ENCODE results near the gene NEK1. TPM values are rescaled to one million over a fixed set of nuclear protein-coding genes. Genes with fewer than 3 reads are reported as not detected.

NEK1 gene
- total and polyA plus RNA-seq, 12 donors: 3.6 to 18.6 (median 15.0) TPM

GRCh38 chr4:169619518-169619957 lies 7.2 kb upstream of the NEK1 start:
- H3K4me3 ChIP-seq: peak overlapping the region; percentile 48 to 85 (median 72)
- ATAC-seq (peak; percentile 6 to 63 (median 48)), DNase-seq (peak in 1 of 2 donors; percentile 36)
- H3K4me1 ChIP-seq: peaks cover 0 to 41% (median 29%) of the 10 kb centered on the region in 9 donors
- TF ChIP-seq, protein P1, sequence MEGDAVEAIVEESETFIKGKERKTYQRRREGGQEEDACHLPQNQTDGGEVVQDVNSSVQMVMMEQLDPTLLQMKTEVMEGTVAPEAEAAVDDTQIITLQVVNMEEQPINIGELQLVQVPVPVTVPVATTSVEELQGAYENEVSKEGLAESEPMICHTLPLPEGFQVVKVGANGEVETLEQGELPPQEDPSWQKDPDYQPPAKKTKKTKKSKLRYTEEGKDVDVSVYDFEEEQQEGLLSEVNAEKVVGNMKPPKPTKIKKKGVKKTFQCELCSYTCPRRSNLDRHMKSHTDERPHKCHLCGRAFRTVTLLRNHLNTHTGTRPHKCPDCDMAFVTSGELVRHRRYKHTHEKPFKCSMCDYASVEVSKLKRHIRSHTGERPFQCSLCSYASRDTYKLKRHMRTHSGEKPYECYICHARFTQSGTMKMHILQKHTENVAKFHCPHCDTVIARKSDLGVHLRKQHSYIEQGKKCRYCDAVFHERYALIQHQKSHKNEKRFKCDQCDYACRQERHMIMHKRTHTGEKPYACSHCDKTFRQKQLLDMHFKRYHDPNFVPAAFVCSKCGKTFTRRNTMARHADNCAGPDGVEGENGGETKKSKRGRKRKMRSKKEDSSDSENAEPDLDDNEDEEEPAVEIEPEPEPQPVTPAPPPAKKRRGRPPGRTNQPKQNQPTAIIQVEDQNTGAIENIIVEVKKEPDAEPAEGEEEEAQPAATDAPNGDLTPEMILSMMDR (IDR thresholded peaks at IDR 0.05): peak in 8 of 9 donors; percentile 36 to 71 (median 61)
- WGBS, 2 donors: 2% methylated on average over 12 of the region's 12 CpGs
- intact Hi-C loops (cut with DNase I): loop anchor here in 6 of 10 donors (5.0 to 10.0 kb wide), 11 partner anchors 45 to 435 kb away; partner anchors contain the start of genes MFAP3L (in 2 of the 6) and HPF1 (in 1 of the 6)
- peak overlapping the region; percentile 80 to 96 (median 94) for H3K27ac ChIP-seq
- no peaks in the 10 kb centered on the region for H3K36me3 ChIP-seq
- H3K9me3 ChIP-seq: no peaks in the 10 kb centered on the region
- H3K27me3 ChIP-seq: no peaks in the 10 kb centered on the region

- DNase-seq: no peak
- TF ChIP-seq, protein P1 (IDR thresholded peaks at IDR 0.05): no peak
- no peak for ATAC-seq
- peak overlapping the region in 8 of 10 donors; percentile 68 to 85 (median 74) for H3K4me3 ChIP-seq
- H3K4me1 ChIP-seq: peaks cover 0 to 41% (median 29%) of the 10 kb centered on the region in 9 donors
- peak overlapping the region in 8 of 10 donors; percentile 80 to 96 (median 95) for H3K27ac ChIP-seq
- intact Hi-C loops (cut with DNase I): loop anchor here in 6 of 10 donors (5.0 to 10.0 kb wide), 11 partner anchors 46 to 436 kb away; partner anchors contain the start of genes MFAP3L (in 2 of the 6) and HPF1 (in 1 of the 6)
- H3K27me3 ChIP-seq: no peaks in the 10 kb centered on the region
- WGBS, 2 donors: 89 to 90% methylated on average over 4 of the region's 4 CpGs
- no peaks in the 10 kb centered on the region for H3K36me3 ChIP-seq
- no peaks in the 10 kb centered on the region for H3K9me3 ChIP-seq
Observed at GRCh38 chr4:169618986-169619385, 6.6 kb upstream of the NEK1 start.

DNA sequence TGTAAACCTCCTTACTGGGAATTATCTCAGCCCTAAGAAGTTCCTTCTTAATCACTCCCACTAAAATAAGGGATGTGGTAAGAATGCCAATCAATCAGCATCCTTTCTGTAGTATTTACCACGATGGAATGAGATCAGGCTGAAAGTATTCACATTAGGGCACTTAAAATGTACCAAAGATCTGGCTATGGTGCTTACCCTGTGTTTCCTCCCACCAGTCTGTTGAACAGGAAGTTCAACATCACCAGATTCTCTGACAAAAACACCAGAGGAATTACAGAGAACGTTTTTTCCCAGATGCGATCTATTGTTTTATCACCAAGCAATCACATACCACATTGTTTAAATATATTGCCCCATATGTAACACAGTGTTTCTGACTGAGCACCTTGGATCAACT lies 5.9 kb upstream of the NEK1 start:
- no peak for DNase-seq
- ATAC-seq: no peak
- intact Hi-C loops (cut with DNase I): loop anchor here in 6 of 10 donors (5.0 to 10.0 kb wide), 11 partner anchors 47 to 437 kb away; partner anchors contain the start of genes MFAP3L (in 2 of the 6) and HPF1 (in 1 of the 6)

DNA sequence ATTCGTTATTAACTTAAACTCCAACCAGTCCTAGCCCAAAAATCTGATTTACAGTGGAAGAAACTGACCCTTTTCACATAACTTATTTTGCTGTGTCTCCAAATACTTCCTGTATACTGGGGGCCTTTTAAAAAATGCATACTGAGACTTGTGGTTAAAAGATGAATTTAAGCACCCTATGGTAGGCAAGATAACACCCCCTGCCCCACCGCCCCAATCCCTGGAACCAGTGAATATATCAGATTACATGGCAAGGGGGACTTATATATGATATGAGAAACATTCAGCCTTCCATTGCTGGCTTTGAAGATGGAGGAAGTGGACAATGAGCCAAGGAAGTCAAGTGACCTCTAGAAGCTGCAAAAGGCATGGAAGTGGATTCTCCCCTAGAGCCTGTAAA lies 4.9 kb upstream of the NEK1 start:
- H3K9me3 ChIP-seq: no peaks in the 10 kb centered on the region
- ATAC-seq: no peak
- no peaks in the 10 kb centered on the region for H3K27me3 ChIP-seq
- 81 to 83% methylated on average over 2 of the region's 2 CpGs for WGBS, 2 donors
- intact Hi-C loops (cut with DNase I): loop anchor here in 6 of 10 donors (5.0 to 10.0 kb wide), 11 partner anchors 47 to 437 kb away; partner anchors contain the start of genes MFAP3L (in 2 of the 6) and HPF1 (in 1 of the 6)
- H3K27ac ChIP-seq: no peak overlapping the region
- no peak overlapping the region for H3K4me3 ChIP-seq
- H3K4me1 ChIP-seq: peaks cover 0 to 38% (median 22%) of the 10 kb centered on the region in 9 donors
- no peak for DNase-seq
- no peaks in the 10 kb centered on the region for H3K36me3 ChIP-seq
- TF ChIP-seq, protein P1 (IDR thresholded peaks at IDR 0.05): no peak

More for the DNA sequence above, 5.9 kb upstream of the NEK1 start:
- TF ChIP-seq, protein P1 (IDR thresholded peaks at IDR 0.05): no peak
- no peak overlapping the region for H3K4me3 ChIP-seq
- H3K27ac ChIP-seq: no peak overlapping the region
- peaks cover 0 to 41% (median 28%) of the 10 kb centered on the region in 9 donors for H3K4me1 ChIP-seq
- H3K9me3 ChIP-seq: no peaks in the 10 kb centered on the region
- no peaks in the 10 kb centered on the region for H3K36me3 ChIP-seq
- whole genome bisulfite sequencing, 2 donors: 40 to 56% methylated on average over 3 of the region's 3 CpGs
- no peaks in the 10 kb centered on the region for H3K27me3 ChIP-seq
